Measurements from ENCODE around the gene SLC25A40.
"Not testable (repeated sequence)": the region's sequence is repeated elsewhere in the genome, so short reads cannot be mapped to it uniquely, and the experiment has no call there.

The SLC25A40 gene

DNA sequence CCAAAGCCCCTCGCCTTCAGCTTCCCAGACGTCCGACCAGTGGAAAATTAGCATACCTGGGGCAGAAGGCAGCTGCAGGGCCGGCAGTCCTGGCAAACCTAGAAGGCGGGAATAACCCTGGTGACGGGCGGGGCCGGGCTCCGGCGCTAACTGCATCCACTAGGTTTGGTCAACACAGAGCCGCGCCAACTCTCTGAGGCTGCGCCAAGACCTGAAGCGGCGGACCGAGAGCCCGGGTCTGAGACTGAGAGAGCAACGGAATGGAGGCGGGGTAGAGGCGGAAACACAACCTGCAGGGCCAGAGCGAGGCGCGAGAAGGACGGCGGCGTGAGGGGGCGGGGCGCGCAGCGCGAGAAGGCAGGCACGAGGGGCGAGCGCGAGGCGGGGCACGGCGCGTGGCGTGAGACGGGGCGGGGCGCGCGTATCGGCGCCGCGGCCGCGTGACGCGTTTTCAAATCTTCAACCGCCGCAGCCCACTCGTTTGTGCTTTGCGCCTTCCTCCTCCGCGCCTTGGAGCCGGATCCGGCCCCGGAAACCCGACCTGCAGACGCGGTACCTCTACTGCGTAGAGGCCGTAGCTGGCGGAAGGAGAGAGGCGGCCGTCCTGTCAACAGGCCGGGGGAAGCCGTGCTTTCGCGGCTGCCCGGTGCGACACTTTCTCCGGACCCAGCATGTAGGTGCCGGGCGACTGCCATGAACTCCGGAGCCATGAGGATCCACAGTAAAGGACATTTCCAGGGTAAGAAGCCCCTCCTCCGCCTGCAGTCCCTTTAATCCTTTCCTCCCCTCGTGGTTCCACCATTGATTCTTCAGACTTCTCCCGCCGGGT, at the start of gene SLC25A40, which contains the start of gene DBF4:
Gene SLC25A40, minus strand, starts transcription at position 321 of the 829 bp plus-strand sequence. CDS start 17,633 bp downstream, outside the sequence.
Gene DBF4, plus strand, starts transcription at position 454 of the 829 bp plus-strand sequence. Its CDS starts 240 bp downstream, at position 694.
- DNase-seq (ENCODE audit: extremely low read depth, insufficient read length): peak; percentile 100
- Histone ChIP-seq H3K36me3 (ENCODE audit: control insufficient read depth, insufficient read depth, low read length) (no peaks in the 10 kb centered on the region; the same call in none of the 2 replicates), H3K4me3 (replicated peaks; ENCODE audit: low read depth, low read length) (peak within 1 kb of the TSS; percentile 90), H3K27me3 (replicated peaks; ENCODE audit: control insufficient read depth, insufficient read depth, low read length) (no peaks in the 10 kb centered on the region)
- TF ChIP-seq, protein P1, sequence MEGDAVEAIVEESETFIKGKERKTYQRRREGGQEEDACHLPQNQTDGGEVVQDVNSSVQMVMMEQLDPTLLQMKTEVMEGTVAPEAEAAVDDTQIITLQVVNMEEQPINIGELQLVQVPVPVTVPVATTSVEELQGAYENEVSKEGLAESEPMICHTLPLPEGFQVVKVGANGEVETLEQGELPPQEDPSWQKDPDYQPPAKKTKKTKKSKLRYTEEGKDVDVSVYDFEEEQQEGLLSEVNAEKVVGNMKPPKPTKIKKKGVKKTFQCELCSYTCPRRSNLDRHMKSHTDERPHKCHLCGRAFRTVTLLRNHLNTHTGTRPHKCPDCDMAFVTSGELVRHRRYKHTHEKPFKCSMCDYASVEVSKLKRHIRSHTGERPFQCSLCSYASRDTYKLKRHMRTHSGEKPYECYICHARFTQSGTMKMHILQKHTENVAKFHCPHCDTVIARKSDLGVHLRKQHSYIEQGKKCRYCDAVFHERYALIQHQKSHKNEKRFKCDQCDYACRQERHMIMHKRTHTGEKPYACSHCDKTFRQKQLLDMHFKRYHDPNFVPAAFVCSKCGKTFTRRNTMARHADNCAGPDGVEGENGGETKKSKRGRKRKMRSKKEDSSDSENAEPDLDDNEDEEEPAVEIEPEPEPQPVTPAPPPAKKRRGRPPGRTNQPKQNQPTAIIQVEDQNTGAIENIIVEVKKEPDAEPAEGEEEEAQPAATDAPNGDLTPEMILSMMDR (IDR thresholded peaks at IDR 0.05; ENCODE audit: insufficient read depth, low read length, poor library complexity, severe bottlenecking): no peak

GRCh38 chr7:87922759-87923395, 46.7 kb upstream of the SLC25A40 start:
- not testable (repeated sequence) for DNase-seq (ENCODE audit: extremely low read depth, insufficient read length); H3K4me3 ChIP-seq (replicated peaks; ENCODE audit: low read depth, low read length); H3K36me3 ChIP-seq (ENCODE audit: control insufficient read depth, insufficient read depth, low read length); H3K27me3 ChIP-seq (replicated peaks; ENCODE audit: control insufficient read depth, insufficient read depth, low read length)

- TF ChIP-seq, protein P1 (IDR thresholded peaks at IDR 0.05; ENCODE audit: insufficient read depth, low read length, poor library complexity, severe bottlenecking): no peak
- DNase-seq (ENCODE audit: extremely low read depth, insufficient read length): no peak
- H3K27me3 ChIP-seq (replicated peaks; ENCODE audit: control insufficient read depth, insufficient read depth, low read length): no peaks in the 10 kb centered on the region
- H3K36me3 ChIP-seq (ENCODE audit: control insufficient read depth, insufficient read depth, low read length): no peaks in the 10 kb centered on the region
- H3K4me3 ChIP-seq (replicated peaks; ENCODE audit: low read depth, low read length): no peak overlapping the region
Observed at GRCh38 chr7:87920578-87920977, 44.4 kb upstream of the SLC25A40 start.

DNA sequence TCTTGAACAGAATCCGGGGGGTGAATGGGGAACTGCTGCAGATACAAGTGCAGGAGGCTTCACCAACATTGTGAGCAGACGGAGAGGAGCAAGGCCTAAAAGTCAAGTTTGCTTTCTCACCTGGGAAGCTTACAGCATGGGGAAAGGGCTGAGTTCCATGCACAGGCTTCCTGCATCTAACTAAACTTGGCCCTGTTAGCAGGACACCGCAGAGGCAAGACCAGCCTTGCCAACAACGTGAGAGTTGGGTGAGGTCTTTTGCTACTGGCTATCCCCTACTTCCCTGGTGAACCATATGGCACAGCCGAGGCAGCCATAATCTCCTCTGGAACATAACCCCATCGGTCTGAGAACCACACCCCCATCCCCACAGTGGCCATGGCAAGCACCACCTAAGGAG, 43.7 kb upstream of the SLC25A40 start:
- TF ChIP-seq, protein P1 (IDR thresholded peaks at IDR 0.05; ENCODE audit: insufficient read depth, low read length, poor library complexity, severe bottlenecking): no peak
- Histone ChIP-seq H3K36me3 (ENCODE audit: control insufficient read depth, insufficient read depth, low read length) (no peaks in the 10 kb centered on the region), H3K27me3 (replicated peaks; ENCODE audit: control insufficient read depth, insufficient read depth, low read length) (no peaks in the 10 kb centered on the region), H3K4me3 (replicated peaks; ENCODE audit: low read depth, low read length) (no peak overlapping the region)
- no peak for DNase-seq (ENCODE audit: extremely low read depth, insufficient read length)

- H3K27me3 ChIP-seq (replicated peaks; ENCODE audit: control insufficient read depth, insufficient read depth, low read length): no peaks in the 10 kb centered on the region
- TF ChIP-seq, protein P1 (IDR thresholded peaks at IDR 0.05; ENCODE audit: insufficient read depth, low read length, poor library complexity, severe bottlenecking): no peak
- no peak overlapping the region for H3K4me3 ChIP-seq (replicated peaks; ENCODE audit: low read depth, low read length)
- no peaks in the 10 kb centered on the region for H3K36me3 ChIP-seq (ENCODE audit: control insufficient read depth, insufficient read depth, low read length)
- no peak for DNase-seq (ENCODE audit: extremely low read depth, insufficient read length)
Observed at GRCh38 chr7:87918740-87919139, 42.6 kb upstream of the SLC25A40 start.

DNA sequence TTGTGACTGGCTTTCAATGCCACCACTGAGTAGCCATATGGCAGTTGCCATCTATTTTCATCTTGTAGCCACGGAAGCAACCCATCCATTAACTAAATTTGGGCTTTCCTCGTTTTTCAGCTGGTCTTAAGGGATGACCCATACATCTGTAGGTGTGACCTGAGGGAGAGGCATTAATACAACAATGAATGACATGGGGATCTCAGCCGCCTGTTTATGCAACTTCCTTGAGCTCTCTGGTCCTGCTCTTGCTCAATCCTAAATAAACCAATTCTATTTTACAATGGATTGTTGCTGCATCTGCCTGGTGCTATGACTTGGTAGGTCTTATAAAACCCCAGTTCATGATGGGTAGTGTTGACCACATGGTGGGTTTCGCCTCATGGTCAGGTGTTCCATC, 36.0 kb upstream of the SLC25A40 start:
- TF ChIP-seq, protein P1 (IDR thresholded peaks at IDR 0.05; ENCODE audit: insufficient read depth, low read length, poor library complexity, severe bottlenecking): no peak
- DNase-seq (ENCODE audit: extremely low read depth, insufficient read length): no peak
- no peaks in the 10 kb centered on the region; the same call in none of the 2 replicates for H3K36me3 ChIP-seq (ENCODE audit: control insufficient read depth, insufficient read depth, low read length)
- no peak overlapping the region for H3K4me3 ChIP-seq (replicated peaks; ENCODE audit: low read depth, low read length)
- no peaks in the 10 kb centered on the region for H3K27me3 ChIP-seq (replicated peaks; ENCODE audit: control insufficient read depth, insufficient read depth, low read length)

DNA sequence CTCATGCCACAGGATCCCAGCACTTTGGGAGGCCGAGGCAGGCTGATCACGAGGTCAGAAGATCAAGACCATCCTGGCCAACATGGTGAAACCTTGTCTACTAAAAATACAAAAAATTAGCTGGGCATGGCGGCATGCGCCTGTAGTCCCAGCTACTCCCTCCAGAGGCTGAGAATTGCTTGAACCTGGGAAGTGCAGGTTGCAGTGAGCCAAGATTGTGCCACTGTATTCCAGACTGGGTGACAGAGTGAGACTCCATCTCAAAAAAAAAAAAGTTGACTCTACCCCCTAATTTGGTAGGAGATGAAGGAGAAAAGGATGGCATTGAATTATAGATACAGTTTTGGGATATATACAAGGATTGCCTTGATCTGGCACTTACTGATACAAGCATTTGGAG, 32.7 kb upstream of the SLC25A40 start:
- not testable (repeated sequence) for H3K4me3 ChIP-seq (replicated peaks; ENCODE audit: low read depth, low read length); H3K36me3 ChIP-seq (ENCODE audit: control insufficient read depth, insufficient read depth, low read length); H3K27me3 ChIP-seq (replicated peaks; ENCODE audit: control insufficient read depth, insufficient read depth, low read length); DNase-seq (ENCODE audit: extremely low read depth, insufficient read length)

DNA sequence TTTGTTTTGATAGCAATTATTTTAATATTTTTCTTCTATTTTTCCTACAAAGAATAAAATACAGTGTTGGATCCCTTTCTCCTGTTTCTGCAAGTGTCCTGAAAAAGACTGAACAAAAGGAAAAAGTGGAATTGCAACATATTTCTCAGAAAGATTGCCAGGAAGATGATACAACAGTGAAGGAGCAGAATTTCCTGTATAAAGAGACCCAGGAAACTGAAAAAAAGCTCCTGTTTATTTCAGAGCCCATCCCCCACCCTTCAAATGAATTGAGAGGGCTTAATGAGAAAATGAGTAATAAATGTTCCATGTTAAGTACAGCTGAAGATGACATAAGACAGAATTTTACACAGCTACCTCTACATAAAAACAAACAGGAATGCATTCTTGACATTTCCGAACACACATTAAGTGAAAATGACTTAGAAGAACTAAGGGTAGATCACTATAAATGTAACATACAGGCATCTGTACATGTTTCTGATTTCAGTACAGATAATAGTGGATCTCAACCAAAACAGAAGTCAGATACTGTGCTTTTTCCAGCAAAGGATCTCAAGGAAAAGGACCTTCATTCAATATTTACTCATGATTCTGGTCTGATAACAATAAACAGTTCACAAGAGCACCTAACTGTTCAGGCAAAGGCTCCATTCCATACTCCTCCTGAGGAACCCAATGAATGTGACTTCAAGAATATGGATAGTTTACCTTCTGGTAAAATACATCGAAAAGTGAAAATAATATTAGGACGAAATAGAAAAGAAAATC, 31.2 kb upstream of the SLC25A40 start:
- not testable (repeated sequence) for H3K27me3 ChIP-seq (replicated peaks; ENCODE audit: control insufficient read depth, insufficient read depth, low read length); H3K36me3 ChIP-seq (ENCODE audit: control insufficient read depth, insufficient read depth, low read length); DNase-seq (ENCODE audit: extremely low read depth, insufficient read length); H3K4me3 ChIP-seq (replicated peaks; ENCODE audit: low read depth, low read length)

All from GM06990 (cell line).